Neural progenitor cell (in vitro differentiated cells): ENCODE results near the gene RERE. TPM values are rescaled to one million over a fixed set of nuclear protein-coding genes. Genes with fewer than 3 reads are reported as not detected.
A peak's percentile ranks its signal among the peaks of the same experiment; 100 is the strongest.
"Not testable (repeated sequence)": the region's sequence is repeated elsewhere in the genome, so short reads cannot be mapped to it uniquely, and the experiment has no call there.

Experiments used
- DNase-seq: peaks from one replicate; pipeline ENCODE4 v3.0.0-alpha.2; 2016; ENCODE audit warnings: low spot score
- H2AFZ ChIP-seq: fragments of 200-600 bp; sonication (generic); replicated peaks from 2 replicates; pipeline ENCODE4 v1.6.1; 2016; ENCODE audit warnings: antibody characterized with exemption
- H3F3A ChIP-seq: fragments of 200-600 bp; sonication (generic); 2 replicates; pipeline ENCODE4 v1.6.1; 2016; ENCODE audit warnings: antibody characterized with exemption, low read depth
- H3K27ac ChIP-seq: fragments of 200-600 bp; sonication (generic); 2 replicates; pipeline ENCODE4 v1.5.1; 2016; ENCODE audit warnings: mild to moderate bottlenecking
- H3K27me3 ChIP-seq: fragments of 200-600 bp; sonication (generic); 2 replicates; pipeline ENCODE4 v1.6.1; 2016; ENCODE audit warnings: mild to moderate bottlenecking, moderate library complexity
- H3K36me3 ChIP-seq: fragments of 200-600 bp; sonication (generic); 2 replicates; pipeline ENCODE4 v1.5.1; 2016
- H3K4me1 ChIP-seq: fragments of 200-600 bp; sonication (generic); 2 replicates; pipeline ENCODE4 v1.6.1; 2016; ENCODE audit warnings: mixed run types
- H3K4me2 ChIP-seq: fragments of 200-600 bp; sonication (generic); 2 replicates; pipeline ENCODE4 v1.6.1; 2016
- H3K4me3 ChIP-seq: fragments of 200-600 bp; sonication (generic); 2 replicates; pipeline ENCODE4 v1.5.1; 2016
- H3K79me2 ChIP-seq: fragments of 200-600 bp; sonication (generic); 2 replicates; pipeline ENCODE4 v1.6.1; 2016; ENCODE audit warnings: low read depth
- H3K9ac ChIP-seq: fragments of 200-600 bp; sonication (generic); 2 replicates; pipeline ENCODE4 v1.6.1; 2016
- H3K9me3 ChIP-seq: fragments of 200-600 bp; sonication (generic); 2 replicates; pipeline ENCODE4 v1.5.1; 2016; ENCODE audit warnings: low read depth
- H4K20me1 ChIP-seq: fragments of 200-600 bp; sonication (generic); 2 replicates; pipeline ENCODE4 v1.6.1; 2016; ENCODE audit warnings: low read depth
- H3K27ac Mint-ChIP-seq: 3 replicates; pipeline ENCODE4 v1.8.0; 2021; ENCODE audit warnings: mixed read lengths
- H3K27me3 Mint-ChIP-seq: 2 replicates; pipeline ENCODE4 v1.8.0; 2022; ENCODE audit warnings: low read depth, mild to moderate bottlenecking, inconsistent platforms, moderate library complexity, mixed read lengths; ENCODE audit not compliant: insufficient read depth
- H3K36me3 Mint-ChIP-seq: 3 replicates; pipeline ENCODE4 v1.8.0; 2021; ENCODE audit warnings: mixed read lengths
- H3K4me1 Mint-ChIP-seq: 3 replicates; pipeline ENCODE4 v1.8.0; 2021; ENCODE audit warnings: mixed read lengths
- H3K4me3 Mint-ChIP-seq: 3 replicates; pipeline ENCODE4 v1.8.0; 2021; ENCODE audit warnings: mild to moderate bottlenecking, moderate library complexity, mixed read lengths
- H3K9me3 Mint-ChIP-seq: 3 replicates; pipeline ENCODE4 v1.8.0; 2020; ENCODE audit warnings: mixed read lengths
- EZH2 ChIP-seq: fragments of 200-600 bp; sonication (generic); IDR thresholded peaks from 2 replicates; pipeline ENCODE4 v1.6.1; 2017; ENCODE audit warnings: antibody characterized with exemption, mild to moderate bottlenecking, moderate library complexity
- EZH2phosphoT487 ChIP-seq: fragments of 200-600 bp; sonication (generic); IDR thresholded peaks from 2 replicates; pipeline ENCODE4 v1.6.1; 2017; ENCODE audit warnings: antibody characterized with exemption
- total RNA-seq: library from RNA; depleted of rRNA; stranded (reverse); fragments of >200 nt; gene quantifications from 2 replicates; pipeline ENCODE4 v1.2.3, GENCODE V29; 2015; ENCODE audit warnings: low replicate concordance
- TF ChIP-seq, protein P1 (sequence below): fragments of 200-600 bp; sonication (generic); IDR thresholded peaks from 2 replicates; pipeline ENCODE4 v1.5.1; 2017; ENCODE audit warnings: antibody characterized with exemption, mild to moderate bottlenecking

The RERE gene
- total RNA-seq, 1 donor from 2014 or later, result 29.8 TPM

DNA sequence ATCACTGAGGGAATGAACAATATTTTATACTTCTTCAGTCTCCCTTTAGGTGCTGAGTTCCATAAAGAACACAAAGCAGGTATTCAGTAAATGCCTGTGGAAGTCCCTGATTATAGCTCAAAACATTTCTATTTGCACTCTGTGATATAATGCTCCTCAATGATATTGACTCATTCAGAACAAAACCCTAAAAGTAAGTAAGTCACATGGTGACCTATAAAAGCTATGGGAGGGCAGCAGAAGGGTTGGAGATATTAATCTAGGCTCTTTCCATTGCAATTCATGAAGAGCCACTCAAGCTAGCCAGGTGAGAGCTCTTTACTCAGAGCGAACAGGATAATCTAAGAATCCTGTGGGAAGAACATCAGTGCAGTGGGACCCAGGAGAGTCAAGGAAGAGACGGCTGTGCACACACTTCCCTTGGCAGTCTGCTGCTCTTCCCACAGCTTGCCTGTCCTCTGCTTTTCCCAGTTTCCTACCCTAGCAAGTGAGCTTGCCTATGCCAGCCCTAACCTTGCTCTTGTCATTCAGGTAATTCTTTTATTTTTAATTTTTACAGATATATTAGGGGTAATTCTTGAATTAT is 197.4 kb downstream of the RERE start:
- H2AFZ ChIP-seq, H3K9me3 ChIP-seq, H3K36me3 Mint-ChIP-seq, H3K27ac ChIP-seq, H3K4me2 ChIP-seq, H3K27me3 Mint-ChIP-seq, H3K27ac Mint-ChIP-seq, H3K9ac ChIP-seq, H3F3A ChIP-seq, H3K4me3 Mint-ChIP-seq, DNase-seq, H3K27me3 ChIP-seq, H3K9me3 Mint-ChIP-seq, H3K4me3 ChIP-seq, H3K36me3 ChIP-seq: not testable (repeated sequence)
- Histone ChIP-seq H3K79me2 (peaks cover 85% of the 10 kb centered on the region), H3K4me1 (peaks cover 25% of the 10 kb centered on the region), H4K20me1 (peaks cover 98% of the 10 kb centered on the region)
- peaks cover 44% of the 10 kb centered on the region for H3K4me1 Mint-ChIP-seq

DNA sequence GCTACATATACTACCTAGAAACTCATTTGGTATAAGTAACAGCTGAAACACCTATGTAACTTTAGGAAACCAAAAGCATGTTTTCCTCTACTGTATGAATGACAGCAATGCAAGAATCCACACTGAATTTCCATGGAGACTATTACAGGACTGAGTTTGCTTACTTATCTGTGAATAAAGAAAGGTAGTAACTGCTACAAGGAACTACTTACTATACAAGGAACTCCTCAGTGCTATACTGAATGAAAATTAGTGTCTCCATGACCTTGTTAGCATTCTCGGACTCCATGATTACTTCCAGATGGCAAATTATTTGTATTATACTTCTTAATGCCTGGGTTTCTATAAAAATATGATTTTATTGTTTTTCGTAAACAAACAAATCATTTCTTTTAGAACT is 198.0 kb downstream of the RERE start:
- H3F3A ChIP-seq, H3K36me3 Mint-ChIP-seq, H3K4me3 Mint-ChIP-seq, H3K9ac ChIP-seq, H3K27me3 ChIP-seq, H3K27ac Mint-ChIP-seq, H3K4me2 ChIP-seq, H3K27ac ChIP-seq, H3K9me3 ChIP-seq, H3K9me3 Mint-ChIP-seq, H3K27me3 Mint-ChIP-seq, DNase-seq, H3K36me3 ChIP-seq, H2AFZ ChIP-seq, H3K4me3 ChIP-seq: not testable (repeated sequence)
- peaks cover 25% of the 10 kb centered on the region for H3K4me1 ChIP-seq
- H4K20me1 ChIP-seq, result peaks cover 92% of the 10 kb centered on the region
- peaks cover 39% of the 10 kb centered on the region for H3K4me1 Mint-ChIP-seq
- H3K79me2 ChIP-seq, result peaks cover 81% of the 10 kb centered on the region

DNA sequence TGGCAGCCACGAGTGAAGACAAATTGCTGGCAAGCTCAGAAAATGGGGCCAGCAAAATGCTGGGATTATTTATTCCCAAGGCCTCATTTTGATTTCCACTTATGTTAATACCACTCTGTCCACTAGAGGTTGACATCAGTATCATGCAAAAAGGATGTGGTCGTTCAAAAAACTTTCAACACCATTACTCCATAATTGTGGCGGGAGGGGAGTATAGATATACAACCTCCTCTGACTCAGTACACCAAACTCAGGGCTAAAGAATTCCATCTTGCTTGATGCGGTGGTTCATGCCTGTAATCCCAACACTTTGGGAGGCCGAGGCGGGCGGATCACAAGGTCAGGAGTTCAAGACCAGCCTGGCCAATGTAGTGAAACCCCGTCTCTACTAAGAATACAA is 200.6 kb downstream of the RERE start:
- not testable (repeated sequence) for H3K9me3 ChIP-seq, H3K4me3 ChIP-seq, H3K27ac ChIP-seq, H3K27ac Mint-ChIP-seq, H2AFZ ChIP-seq, DNase-seq, H3K4me2 ChIP-seq, H3K4me3 Mint-ChIP-seq, H3K9ac ChIP-seq, H3K36me3 ChIP-seq, H3K27me3 ChIP-seq, H3K27me3 Mint-ChIP-seq, H3K9me3 Mint-ChIP-seq, H3F3A ChIP-seq
- Mint-ChIP-seq H3K4me1 (peaks cover 25% of the 10 kb centered on the region), H3K36me3 (peaks cover 11% of the 10 kb centered on the region)
- peaks cover 77% of the 10 kb centered on the region for H4K20me1 ChIP-seq
- TF ChIP-seq, protein P1, sequence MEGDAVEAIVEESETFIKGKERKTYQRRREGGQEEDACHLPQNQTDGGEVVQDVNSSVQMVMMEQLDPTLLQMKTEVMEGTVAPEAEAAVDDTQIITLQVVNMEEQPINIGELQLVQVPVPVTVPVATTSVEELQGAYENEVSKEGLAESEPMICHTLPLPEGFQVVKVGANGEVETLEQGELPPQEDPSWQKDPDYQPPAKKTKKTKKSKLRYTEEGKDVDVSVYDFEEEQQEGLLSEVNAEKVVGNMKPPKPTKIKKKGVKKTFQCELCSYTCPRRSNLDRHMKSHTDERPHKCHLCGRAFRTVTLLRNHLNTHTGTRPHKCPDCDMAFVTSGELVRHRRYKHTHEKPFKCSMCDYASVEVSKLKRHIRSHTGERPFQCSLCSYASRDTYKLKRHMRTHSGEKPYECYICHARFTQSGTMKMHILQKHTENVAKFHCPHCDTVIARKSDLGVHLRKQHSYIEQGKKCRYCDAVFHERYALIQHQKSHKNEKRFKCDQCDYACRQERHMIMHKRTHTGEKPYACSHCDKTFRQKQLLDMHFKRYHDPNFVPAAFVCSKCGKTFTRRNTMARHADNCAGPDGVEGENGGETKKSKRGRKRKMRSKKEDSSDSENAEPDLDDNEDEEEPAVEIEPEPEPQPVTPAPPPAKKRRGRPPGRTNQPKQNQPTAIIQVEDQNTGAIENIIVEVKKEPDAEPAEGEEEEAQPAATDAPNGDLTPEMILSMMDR, result peak; percentile 4
- H3K79me2 ChIP-seq, result peaks cover 77% of the 10 kb centered on the region
- H3K4me1 ChIP-seq, result peaks cover 15% of the 10 kb centered on the region

DNA sequence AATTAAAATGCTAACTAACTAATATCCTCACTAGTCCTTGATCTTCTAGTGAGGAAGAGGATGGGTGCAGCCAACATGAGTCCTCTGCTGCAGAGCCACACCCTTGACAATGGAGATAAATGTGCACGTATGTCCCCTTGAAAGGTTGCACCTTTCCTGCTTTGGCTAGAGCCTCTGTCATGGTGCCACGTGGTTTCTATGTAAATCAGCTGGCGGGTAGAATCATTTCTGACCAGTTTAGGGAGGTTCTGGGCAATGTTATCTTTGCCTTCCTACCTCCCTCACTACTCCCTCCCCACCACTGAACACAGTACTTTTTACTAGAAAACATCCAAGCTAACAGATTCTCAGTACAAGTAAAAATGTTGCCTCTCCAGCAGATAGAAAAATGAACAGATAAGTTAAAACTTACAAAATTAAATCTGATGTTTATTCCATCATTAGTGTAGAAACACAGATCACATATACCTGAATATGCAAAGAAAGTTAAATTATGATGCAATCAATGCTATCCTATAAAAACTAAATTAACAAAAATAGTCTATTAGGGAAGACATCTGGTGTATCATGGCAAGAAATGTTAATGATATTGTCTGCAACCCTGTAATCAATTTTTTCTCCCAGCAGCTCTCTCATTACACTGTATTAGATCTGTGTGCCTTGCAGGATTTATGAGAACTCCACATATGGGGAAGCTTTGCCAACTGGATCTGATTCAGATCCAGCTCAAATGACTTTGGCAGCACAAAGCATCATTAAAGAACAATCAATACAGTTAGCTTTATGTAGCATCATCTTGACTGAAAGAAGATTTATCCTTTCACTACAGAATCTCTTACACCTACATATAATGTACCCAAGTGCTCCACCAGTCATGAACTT is 205.6 kb downstream of the RERE start:
- H3K9ac ChIP-seq, H3K4me3 ChIP-seq, H3F3A ChIP-seq, H3K27me3 Mint-ChIP-seq, H3K27ac ChIP-seq, H3K9me3 Mint-ChIP-seq, H3K4me1 ChIP-seq, H3K9me3 ChIP-seq, H3K4me3 Mint-ChIP-seq, H3K36me3 ChIP-seq, H3K27me3 ChIP-seq, H3K4me2 ChIP-seq, H2AFZ ChIP-seq, DNase-seq, H3K4me1 Mint-ChIP-seq: not testable (repeated sequence)
- peaks cover 15% of the 10 kb centered on the region for H3K36me3 Mint-ChIP-seq
- Histone ChIP-seq H4K20me1 (peaks cover 52% of the 10 kb centered on the region), H3K79me2 (peaks cover 66% of the 10 kb centered on the region)
- H3K27ac Mint-ChIP-seq, result peak overlapping the region; percentile 31

DNA sequence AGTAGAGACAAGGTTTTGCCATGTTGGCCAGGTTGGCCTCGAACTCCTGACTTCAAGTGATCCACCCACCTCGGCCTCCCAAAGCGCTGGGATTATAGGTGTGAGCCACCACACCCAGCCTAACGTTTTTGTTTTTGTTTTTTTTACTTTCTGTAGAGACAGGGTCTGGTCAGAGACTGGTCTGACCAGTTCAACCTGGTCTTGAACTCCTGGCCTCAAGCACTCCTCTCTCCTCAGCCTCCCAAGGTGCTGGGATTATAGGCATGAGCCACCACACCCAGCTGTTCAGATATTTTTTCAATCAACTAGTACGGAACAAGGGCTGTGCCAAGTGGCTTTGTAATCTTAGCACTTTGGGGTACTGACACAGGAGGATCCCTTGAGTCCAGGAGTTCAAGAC is 209.5 kb downstream of the RERE start:
- Histone ChIP-seq H3K9me3 (no peaks in the 10 kb centered on the region), H3K9ac (no peak overlapping the region), H4K20me1 (peaks cover 53% of the 10 kb centered on the region), H3K4me1 (peaks cover 6% of the 10 kb centered on the region), H3K36me3 (no peaks in the 10 kb centered on the region), H3K4me2 (no peak overlapping the region), H3K79me2 (peaks cover 80% of the 10 kb centered on the region), H3F3A (no peaks in the 10 kb centered on the region), H3K4me3 (no peak overlapping the region), H3K27me3 (no peaks in the 10 kb centered on the region), H2AFZ (no peak overlapping the region), H3K27ac (no peak overlapping the region)
- no peak for DNase-seq
- Mint-ChIP-seq H3K36me3 (peaks cover 7% of the 10 kb centered on the region), H3K4me1 (peaks cover 15% of the 10 kb centered on the region), H3K27ac (no peak overlapping the region), H3K4me3 (no peak overlapping the region), H3K9me3 (no peaks in the 10 kb centered on the region), H3K27me3 (no peaks in the 10 kb centered on the region)
- TF ChIP-seq, protein P1, result no peak
- no peak for TF ChIP-seq EZH2phosphoT487
- no peak for TF ChIP-seq EZH2
